GM21576 (cell line): ENCODE measurements around the gene RPP21.

Source experiments
- ATAC-seq: cut with Tn5 transposase; IDR thresholded peaks from one replicate; pipeline ENCODE4 v1.9.1; 2021; ENCODE audit warnings: mild to moderate bottlenecking, moderate library complexity; ENCODE audit not compliant: unreplicated experiment

RPP21 gene

DNA sequence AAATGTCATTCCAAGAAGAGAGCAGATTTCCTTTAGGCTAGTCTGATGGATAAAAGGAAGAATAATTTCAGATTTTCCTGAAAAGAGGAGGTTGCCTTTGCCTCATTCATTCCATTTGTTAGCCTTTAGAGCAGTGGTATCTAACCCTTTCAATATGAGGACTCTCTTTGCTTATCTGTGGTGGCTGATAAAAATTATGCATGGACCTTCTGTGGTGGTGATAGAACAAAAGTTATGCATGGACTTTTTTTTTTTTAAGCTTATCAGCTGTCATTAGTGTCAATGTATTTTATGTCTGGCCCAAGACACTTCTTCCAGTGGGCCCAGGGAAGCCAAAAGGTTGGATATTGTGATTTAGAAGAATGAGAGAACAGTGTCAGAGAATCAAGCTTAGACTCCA is 16.6 kb upstream of the RPP21 start:
- ATAC-seq: no peak

DNA sequence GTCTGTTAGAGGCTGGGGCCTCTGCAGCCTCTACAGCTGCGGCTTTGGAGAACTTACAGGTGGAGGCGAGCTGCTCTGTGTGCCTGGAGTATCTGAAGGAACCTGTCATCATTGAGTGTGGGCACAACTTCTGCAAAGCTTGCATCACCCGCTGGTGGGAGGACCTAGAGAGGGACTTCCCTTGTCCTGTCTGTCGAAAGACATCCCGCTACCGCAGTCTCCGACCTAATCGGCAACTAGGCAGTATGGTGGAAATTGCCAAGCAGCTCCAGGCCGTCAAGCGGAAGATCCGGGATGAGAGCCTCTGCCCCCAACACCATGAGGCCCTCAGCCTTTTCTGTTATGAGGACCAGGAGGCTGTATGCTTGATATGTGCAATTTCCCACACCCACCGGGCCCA is 15.6 kb upstream of the RPP21 start:
- ATAC-seq: no peak

- no peak for ATAC-seq
Observed at GRCh38 chr6:30331981-30332380, 13.0 kb upstream of the RPP21 start.

GRCh38 chr6:30334075-30334783 is 10.7 kb upstream of the RPP21 start:
- no peak for ATAC-seq

DNA sequence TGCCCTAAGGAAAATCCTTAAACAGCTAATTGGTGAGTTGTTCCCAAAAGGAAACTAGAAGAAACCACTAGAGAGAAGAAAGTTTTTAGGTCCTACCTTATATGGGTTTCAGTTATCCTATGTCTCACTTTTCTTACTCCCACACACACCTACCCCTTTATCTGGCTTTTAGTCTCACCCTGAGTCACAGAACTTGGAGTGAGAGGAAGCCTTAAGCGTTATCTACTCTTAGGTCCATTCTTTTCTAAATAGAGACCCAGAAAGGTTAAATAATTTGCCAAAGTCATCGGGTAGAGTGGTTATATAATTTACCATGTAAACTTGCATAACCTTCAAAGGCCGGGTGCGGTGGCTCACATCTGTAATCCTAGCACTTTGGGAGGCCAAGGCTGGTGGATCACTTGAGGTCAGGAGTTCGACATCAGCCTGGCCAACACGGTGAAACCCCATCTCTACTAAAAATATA is 4.3 kb upstream of the RPP21 start:
- no peak for ATAC-seq

DNA sequence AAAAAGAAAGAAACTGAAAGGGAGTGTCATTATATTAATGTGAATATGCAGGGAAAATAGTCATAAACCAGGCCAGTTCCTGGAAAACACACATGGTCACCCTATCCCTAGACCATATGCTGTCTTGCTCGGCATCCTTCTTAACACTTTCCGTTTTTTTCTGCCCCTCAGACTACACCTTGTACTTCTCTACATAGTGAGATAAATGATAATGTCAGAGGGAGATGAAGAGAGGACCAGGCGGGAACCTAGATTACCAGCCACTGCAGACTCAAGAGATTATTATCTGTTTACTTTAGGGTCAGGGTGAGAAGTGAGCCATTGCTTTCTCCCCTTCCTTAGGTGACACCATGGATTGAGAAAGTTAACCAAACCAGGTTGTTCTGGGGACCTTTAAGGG is 3.7 kb upstream of the RPP21 start:
- ATAC-seq: no peak

DNA sequence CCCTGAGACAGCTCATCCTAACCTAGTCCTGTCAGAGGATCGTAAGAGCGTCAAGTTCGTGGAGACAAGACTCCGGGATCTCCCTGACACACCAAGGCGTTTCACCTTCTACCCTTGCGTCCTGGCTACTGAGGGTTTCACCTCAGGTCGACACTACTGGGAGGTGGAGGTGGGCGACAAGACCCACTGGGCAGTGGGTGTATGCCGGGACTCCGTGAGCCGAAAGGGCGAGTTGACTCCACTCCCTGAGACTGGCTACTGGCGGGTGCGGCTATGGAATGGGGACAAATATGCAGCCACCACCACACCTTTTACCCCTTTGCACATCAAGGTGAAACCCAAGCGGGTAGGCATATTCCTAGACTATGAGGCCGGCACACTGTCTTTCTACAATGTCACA is 3.2 kb upstream of the RPP21 start:
- ATAC-seq: no peak

GRCh38 chr6:30344191-30344867 is 627 bp upstream of the RPP21 start:
- ATAC-seq: no peak

GRCh38 chr6:30345852-30346251 is 896 bp downstream of the RPP21 start:
- ATAC-seq: no peak

GRCh38 chr6:30348957-30349356 is 4.0 kb downstream of the RPP21 start:
- no peak for ATAC-seq

DNA sequence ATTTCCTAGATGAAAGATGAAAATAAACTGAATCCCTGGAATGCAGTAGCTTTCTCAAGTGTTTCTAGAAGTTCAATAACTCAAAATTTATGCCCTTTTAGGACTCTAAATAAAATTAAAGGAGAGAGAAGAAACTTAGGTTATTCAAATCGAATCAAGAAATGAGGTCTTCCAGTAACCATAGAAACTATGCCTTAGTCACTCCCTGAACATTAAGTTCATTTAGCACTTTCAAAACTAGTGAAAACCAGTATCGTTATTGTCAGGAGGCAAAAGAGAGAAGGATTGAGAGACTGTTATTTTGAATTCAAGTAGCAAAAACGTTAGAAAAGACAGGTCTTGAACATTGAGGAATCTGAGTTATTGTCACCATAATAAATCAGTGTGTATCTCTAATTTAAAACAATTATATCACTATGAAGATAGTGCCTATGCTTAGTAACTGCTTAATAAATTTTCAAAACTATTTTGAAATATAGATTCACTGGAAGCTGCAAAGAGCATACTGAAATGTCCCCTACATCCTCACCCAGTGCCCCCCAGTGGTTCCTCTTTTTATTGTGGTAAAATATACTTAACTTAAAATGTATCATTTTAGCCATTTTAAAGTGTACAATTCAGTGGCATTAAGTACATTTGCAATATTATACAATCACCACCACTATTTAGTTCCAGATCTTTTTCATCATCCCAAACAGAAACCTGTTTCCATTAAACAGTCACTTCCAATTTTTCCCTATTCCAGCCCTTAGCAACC is 4.6 kb downstream of the RPP21 start:
- no peak for ATAC-seq

GRCh38 chr6:30350524-30350923 is 5.6 kb downstream of the RPP21 start:
- no peak for ATAC-seq

GRCh38 chr6:30352550-30352949 is 7.6 kb downstream of the RPP21 start:
- ATAC-seq: no peak

GRCh38 chr6:30355281-30355680 is 10.3 kb downstream of the RPP21 start:
- no peak for ATAC-seq

GRCh38 chr6:30356536-30356935 is 11.6 kb downstream of the RPP21 start:
- no peak for ATAC-seq

- ATAC-seq: no peak
Observed at GRCh38 chr6:30357678-30358540, 13.0 kb downstream of the RPP21 start.

- no peak for ATAC-seq
Observed at GRCh38 chr6:30359276-30359675, 14.3 kb downstream of the RPP21 start.

- no peak for ATAC-seq
Observed at GRCh38 chr6:30360139-30360538, 15.2 kb downstream of the RPP21 start.

DNA sequence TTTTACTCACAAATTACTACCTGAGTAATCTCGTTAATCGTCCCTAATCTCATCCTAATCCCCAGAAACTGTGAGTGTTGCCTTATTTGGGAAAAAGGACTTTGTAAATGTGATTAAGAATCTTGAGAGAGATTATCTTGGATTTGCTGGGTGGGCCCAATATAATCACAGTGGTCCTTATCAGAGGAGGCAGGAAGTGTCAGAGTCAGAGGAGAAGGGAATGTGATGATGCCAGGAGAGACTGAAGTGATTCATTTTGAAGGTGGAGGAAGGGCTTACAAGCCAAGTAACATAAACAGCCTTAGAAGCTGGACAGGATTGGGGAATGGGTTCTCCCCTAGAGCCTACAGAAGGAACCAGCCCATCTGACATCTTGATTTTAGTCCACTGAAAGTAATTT is 16.7 kb downstream of the RPP21 start:
- ATAC-seq: no peak

DNA sequence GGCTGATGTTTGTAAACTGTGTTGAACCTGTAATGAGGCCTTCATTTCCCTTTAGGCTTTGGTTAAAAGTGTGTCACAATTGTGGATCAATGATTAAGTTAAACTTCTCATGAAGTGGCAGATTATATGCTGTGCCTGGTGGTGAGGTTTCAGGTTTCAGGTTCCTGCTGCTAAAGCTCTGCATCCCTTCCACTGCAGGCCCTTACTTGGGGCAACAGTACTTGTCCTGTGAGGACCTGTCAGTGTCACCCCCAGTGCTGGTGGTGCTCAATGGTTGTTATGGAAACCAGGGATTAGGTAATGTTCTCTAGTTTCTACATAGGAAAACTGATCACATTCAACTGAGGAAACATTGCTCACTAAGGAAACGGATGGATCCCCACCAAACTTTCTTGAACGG is 18.5 kb downstream of the RPP21 start:
- ATAC-seq: no peak

DNA sequence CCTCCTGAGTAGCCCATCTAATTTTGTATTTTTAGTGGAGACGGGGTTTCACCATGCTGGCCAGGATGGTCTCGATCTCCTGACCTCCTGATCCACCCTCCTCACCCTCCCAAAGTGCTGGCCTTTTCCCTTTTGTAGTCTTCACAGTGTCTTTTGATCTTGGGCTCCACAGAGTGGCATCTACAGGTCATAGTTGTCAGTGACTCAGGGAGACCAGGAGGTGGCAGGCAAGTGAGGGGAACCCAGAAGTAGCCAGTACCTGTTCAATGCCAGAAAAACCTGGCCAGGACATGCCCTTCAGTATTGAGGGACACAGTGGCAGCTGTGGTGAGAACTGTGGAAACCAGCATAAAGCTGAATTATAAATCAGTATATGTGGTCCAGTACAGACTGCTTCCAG is 19.6 kb downstream of the RPP21 start:
- ATAC-seq: no peak
